Gastroesophageal sphincter (tissue), 4 donors: ENCODE data around the gene ABCA4. TPM values are rescaled to one million over a fixed set of nuclear protein-coding genes. Genes with fewer than 3 reads are reported as not detected.

ENCODE experiments used
- ATAC-seq: fragments of 150-250 bp; one replicate; pipeline ENCODE4 v1.9.1; 2016; ENCODE audit warnings: mild to moderate bottlenecking, moderate library complexity
- H3K27ac ChIP-seq, 4 donors: fragments of 200-600 bp; sonication (generic) in 3 of 4; 1 replicate in 3 of 4; 2 replicates in 1 of 4; pipeline ENCODE4 v1.5.1; 2016 to 2019
- H3K27me3 ChIP-seq: fragments of 200-600 bp; sonication (generic); one replicate; pipeline ENCODE4 v1.5.1; 2019
- H3K36me3 ChIP-seq, 2 donors: fragments of 200-600 bp; sonication (generic); one replicate each; pipeline ENCODE4 v1.5.1; 2019; ENCODE audit warnings: control low read depth in 1 of 2
- H3K4me1 ChIP-seq, 3 donors: fragments of 200-600 bp; sonication (generic); 1 replicate in 2 of 3; 2 replicates in 1 of 3; pipeline ENCODE4 v1.5.1; 2016 to 2019; ENCODE audit warnings: control low read depth in 2 of 3
- H3K4me3 ChIP-seq, 2 donors: fragments of 200-600 bp; sonication (generic); one replicate each; pipeline ENCODE4 v1.5.1; 2019; ENCODE audit warnings: mild to moderate bottlenecking in 1 of 2, moderate library complexity in 1 of 2
- H3K9me3 ChIP-seq, 3 donors: fragments of 200-600 bp; sonication (generic); one replicate each; pipeline ENCODE4 v1.5.1; 2017 to 2019; ENCODE audit warnings: control low read depth in 2 of 3
- CTCF ChIP-seq, 4 experiments: fragments of 200-600 bp in 2 of 4; fragments of 450-650 bp in 2 of 4; sonication (generic) in 1 of 4; IDR thresholded peaks; one replicate each; pipeline ENCODE4 v1.5.1; 2017 to 2019; ENCODE audit warnings: antibody characterized with exemption in 4 of 4, mild to moderate bottlenecking in 2 of 4, moderate library complexity in 2 of 4
- EP300 ChIP-seq: sonication (generic); formaldehyde crosslinking; IDR thresholded peaks from one replicate; pipeline ENCODE4 v1.6.1; 2017; ENCODE audit warnings: antibody characterized with exemption, mild to moderate bottlenecking
- POLR2A ChIP-seq, 2 donors: fragments of 450-650 bp; IDR thresholded peaks; one replicate each; pipeline ENCODE4 v1.6.1; 2017; ENCODE audit warnings: antibody characterized with exemption in 2 of 2, mild to moderate bottlenecking in 2 of 2, moderate library complexity in 1 of 2
- POLR2AphosphoS5 ChIP-seq: sonication (generic); formaldehyde crosslinking; IDR thresholded peaks from one replicate; pipeline ENCODE4 v1.6.1; 2017; ENCODE audit warnings: antibody characterized with exemption
- WGBS, 2 donors: methylation state at CpG; one replicate each; pipeline ENCODE4 v1.1.5; 2018; ENCODE audit warnings: low coverage in 1 of 2; 5-methylcytosine and 5-hydroxymethylcytosine counted together
- total RNA-seq, 4 donors: library from RNA; depleted of rRNA; stranded (reverse); fragments of >200 nt; gene quantifications; one replicate each; pipeline ENCODE4 v1.1.0, GENCODE V29; 2016

The ABCA4 gene
- total RNA-seq, 4 donors from 2014 or later: 0.19 to 0.27 TPM; not detected in 2

GRCh38 chr1:94020764-94021579 is 100.0 kb downstream of the ABCA4 start:
- Histone ChIP-seq H3K27me3 (no peaks in the 10 kb centered on the region), H3K27ac (no peak overlapping the region)
- ATAC-seq: peak; percentile 42

GRCh38 chr1:94019327-94019726 is 101.6 kb downstream of the ABCA4 start:
- H3K4me3 ChIP-seq: no peak overlapping the region
- no peaks in the 10 kb centered on the region for H3K27me3 ChIP-seq
- H3K4me1 ChIP-seq: peaks cover 0 to 14% (median 0%) of the 10 kb centered on the region in 3 donors
- H3K36me3 ChIP-seq: no peaks in the 10 kb centered on the region
- no peak overlapping the region for H3K27ac ChIP-seq
- ATAC-seq: no peak
- H3K9me3 ChIP-seq: no peaks in the 10 kb centered on the region
- TF ChIP-seq CTCF (IDR thresholded peaks at IDR 0.05): no peak
- TF ChIP-seq EP300: no peak
- no peak for TF ChIP-seq POLR2A (IDR thresholded peaks at IDR 0.05)
- no peak for TF ChIP-seq POLR2AphosphoS5
- WGBS, 2 donors: 88 to 90% methylated on average over 2 to 3 of the region's 9 CpGs

More at GRCh38 chr1:94020764-94021579, 100.0 kb downstream of the ABCA4 start:
- TF ChIP-seq CTCF (IDR thresholded peaks at IDR 0.05): no peak
- TF ChIP-seq POLR2AphosphoS5: peak; percentile 84
- Histone ChIP-seq H3K4me1 (peaks cover 0 to 14% (median 0%) of the 10 kb centered on the region in 3 donors), H3K4me3 (no peak overlapping the region), H3K36me3 (no peaks in the 10 kb centered on the region), H3K9me3 (no peaks in the 10 kb centered on the region)
- 58 to 64% methylated on average over 4 to 8 of the region's 10 CpGs for WGBS, 2 donors

- 57 to 67% methylated on average over 6 of the region's 6 CpGs for WGBS, 2 donors
- no peaks in the 10 kb centered on the region for H3K27me3 ChIP-seq
- no peaks in the 10 kb centered on the region for H3K9me3 ChIP-seq
- no peak overlapping the region for H3K4me3 ChIP-seq
- H3K27ac ChIP-seq: no peak overlapping the region
- TF ChIP-seq POLR2A (IDR thresholded peaks at IDR 0.05) (no peak), EP300 (no peak), CTCF (IDR thresholded peaks at IDR 0.05) (no peak), POLR2AphosphoS5 (no peak)
- no peak for ATAC-seq
- H3K36me3 ChIP-seq: no peaks in the 10 kb centered on the region
- peaks cover 0 to 14% (median 0%) of the 10 kb centered on the region in 3 donors for H3K4me1 ChIP-seq
Observed at GRCh38 chr1:94017155-94017829, 103.7 kb downstream of the ABCA4 start.

GRCh38 chr1:94015489-94015817 is 105.5 kb downstream of the ABCA4 start:
- 100% methylated on average over 1 of the region's 3 CpGs; no CpG with 5 or more reads in 1 of the 2 donors for WGBS, 2 donors
- no peak for ATAC-seq

More at GRCh38 chr1:94015489-94015817, 105.5 kb downstream of the ABCA4 start:
- no peaks in the 10 kb centered on the region for H3K36me3 ChIP-seq
- no peak for TF ChIP-seq EP300
- no peak for TF ChIP-seq CTCF (IDR thresholded peaks at IDR 0.05)
- TF ChIP-seq POLR2A (IDR thresholded peaks at IDR 0.05): no peak
- no peak for TF ChIP-seq POLR2AphosphoS5
- no peaks in the 10 kb centered on the region for H3K9me3 ChIP-seq
- H3K4me3 ChIP-seq: no peak overlapping the region
- no peak overlapping the region for H3K27ac ChIP-seq
- H3K27me3 ChIP-seq: no peaks in the 10 kb centered on the region
- peaks cover 0 to 3% (median 0%) of the 10 kb centered on the region in 3 donors for H3K4me1 ChIP-seq
